Breast epithelium (tissue), 3 donors: ENCODE data around the gene ANGPTL2.

ENCODE experiments used
- POLR2AphosphoS5 ChIP-seq, 3 donors: sonication (generic); formaldehyde crosslinking; IDR thresholded peaks; one replicate each; pipeline ENCODE4 v1.6.1; 2017; ENCODE audit warnings: antibody characterized with exemption in 3 of 3
- TF ChIP-seq, protein P1 (sequence below), 3 donors: fragments of 450-650 bp; IDR thresholded peaks; one replicate each; pipeline ENCODE4 v1.5.1; 2016 to 2017; ENCODE audit warnings: antibody characterized with exemption in 3 of 3, mild to moderate bottlenecking in 3 of 3, moderate library complexity in 3 of 3

DNA sequence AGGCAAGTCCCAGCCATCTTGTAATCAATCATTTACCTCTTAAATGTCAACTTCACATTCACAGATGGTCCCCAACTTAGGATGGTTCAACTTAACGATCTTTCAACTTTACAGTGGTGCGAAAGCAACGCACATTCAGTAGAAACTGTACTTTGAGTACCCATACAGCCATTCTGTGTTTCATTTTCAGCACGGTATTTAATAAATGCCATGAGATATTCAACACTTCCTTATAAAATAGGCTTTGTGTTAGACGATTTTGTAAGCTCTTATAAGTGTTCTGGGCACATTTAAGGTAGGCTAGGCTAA, 47.1 kb upstream of the ANGPTL2 start:
- TF ChIP-seq, protein P1, sequence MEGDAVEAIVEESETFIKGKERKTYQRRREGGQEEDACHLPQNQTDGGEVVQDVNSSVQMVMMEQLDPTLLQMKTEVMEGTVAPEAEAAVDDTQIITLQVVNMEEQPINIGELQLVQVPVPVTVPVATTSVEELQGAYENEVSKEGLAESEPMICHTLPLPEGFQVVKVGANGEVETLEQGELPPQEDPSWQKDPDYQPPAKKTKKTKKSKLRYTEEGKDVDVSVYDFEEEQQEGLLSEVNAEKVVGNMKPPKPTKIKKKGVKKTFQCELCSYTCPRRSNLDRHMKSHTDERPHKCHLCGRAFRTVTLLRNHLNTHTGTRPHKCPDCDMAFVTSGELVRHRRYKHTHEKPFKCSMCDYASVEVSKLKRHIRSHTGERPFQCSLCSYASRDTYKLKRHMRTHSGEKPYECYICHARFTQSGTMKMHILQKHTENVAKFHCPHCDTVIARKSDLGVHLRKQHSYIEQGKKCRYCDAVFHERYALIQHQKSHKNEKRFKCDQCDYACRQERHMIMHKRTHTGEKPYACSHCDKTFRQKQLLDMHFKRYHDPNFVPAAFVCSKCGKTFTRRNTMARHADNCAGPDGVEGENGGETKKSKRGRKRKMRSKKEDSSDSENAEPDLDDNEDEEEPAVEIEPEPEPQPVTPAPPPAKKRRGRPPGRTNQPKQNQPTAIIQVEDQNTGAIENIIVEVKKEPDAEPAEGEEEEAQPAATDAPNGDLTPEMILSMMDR (IDR thresholded peaks at IDR 0.05) = no peak
- no peak for TF ChIP-seq POLR2AphosphoS5 (IDR thresholded peaks at IDR 0.05)
